Measurements from ENCODE around the gene B3GALT4. TPM values are rescaled to one million over a fixed set of nuclear protein-coding genes. Genes with fewer than 3 reads are reported as not detected.

B3GALT4 gene
- total RNA-seq, 1 experiment from 2014 or later = 4.0 TPM

DNA sequence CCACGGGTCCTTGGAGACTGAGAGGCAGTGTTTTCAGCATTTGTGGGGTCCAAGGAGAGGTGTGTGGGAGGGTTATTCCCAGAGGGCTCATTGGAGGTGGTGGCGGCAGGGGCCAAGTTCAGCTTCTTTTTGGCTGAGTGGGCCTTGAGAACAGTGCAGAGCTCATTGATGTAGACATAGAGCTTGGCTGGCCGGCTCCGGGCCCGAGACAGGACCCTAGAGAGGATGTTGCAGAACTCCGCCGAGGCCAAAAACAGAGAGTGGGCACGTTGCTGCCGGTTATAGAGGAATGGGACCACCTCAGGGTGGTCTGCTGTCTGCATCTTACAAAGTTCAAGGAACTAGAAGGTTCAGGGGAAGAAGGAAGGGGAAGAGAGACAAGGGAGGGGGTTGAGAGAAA lies 44.3 kb downstream of the B3GALT4 start:
- Histone ChIP-seq H3K27ac (ENCODE audit: low read depth, low read length, poor library complexity, severe bottlenecking) (peak overlapping the region; percentile 83), H3K9me3 (ENCODE audit: low read depth, low read length, poor library complexity, severe bottlenecking) (no peaks in the 10 kb centered on the region), H3K27me3 (replicated peaks; ENCODE audit: insufficient read depth, low read depth, low read length, poor library complexity) (no peaks in the 10 kb centered on the region), H3K36me3 (ENCODE audit: insufficient read depth, low read length, poor library complexity, severe bottlenecking) (peaks cover 35% of the 10 kb centered on the region), H3K4me3 (ENCODE audit: low read depth, low read length, poor library complexity, severe bottlenecking) (peak overlapping the region; percentile 78), H3K4me1 (ENCODE audit: insufficient read depth, low read length, poor library complexity, severe bottlenecking) (peaks cover 34% of the 10 kb centered on the region)
- BruUV-seq (replicated peaks) = no TSS peak
- DNase-seq (ENCODE audit: low spot score) = no peak
- ChIA-PET CTCF (no interaction called here), POLR2A (ENCODE audit: low non-redundant PET) (no interaction called here)
- intact Hi-C loops (cut with micrococcal nuclease; ENCODE audit: unreplicated experiment) = no loop called here
- TF ChIP-seq EZH2 (IDR thresholded peaks at IDR 0.05; ENCODE audit: borderline replicate concordance, low read depth, low read length, poor library complexity, severe bottlenecking) = no peak
- TF ChIP-seq, protein P1, sequence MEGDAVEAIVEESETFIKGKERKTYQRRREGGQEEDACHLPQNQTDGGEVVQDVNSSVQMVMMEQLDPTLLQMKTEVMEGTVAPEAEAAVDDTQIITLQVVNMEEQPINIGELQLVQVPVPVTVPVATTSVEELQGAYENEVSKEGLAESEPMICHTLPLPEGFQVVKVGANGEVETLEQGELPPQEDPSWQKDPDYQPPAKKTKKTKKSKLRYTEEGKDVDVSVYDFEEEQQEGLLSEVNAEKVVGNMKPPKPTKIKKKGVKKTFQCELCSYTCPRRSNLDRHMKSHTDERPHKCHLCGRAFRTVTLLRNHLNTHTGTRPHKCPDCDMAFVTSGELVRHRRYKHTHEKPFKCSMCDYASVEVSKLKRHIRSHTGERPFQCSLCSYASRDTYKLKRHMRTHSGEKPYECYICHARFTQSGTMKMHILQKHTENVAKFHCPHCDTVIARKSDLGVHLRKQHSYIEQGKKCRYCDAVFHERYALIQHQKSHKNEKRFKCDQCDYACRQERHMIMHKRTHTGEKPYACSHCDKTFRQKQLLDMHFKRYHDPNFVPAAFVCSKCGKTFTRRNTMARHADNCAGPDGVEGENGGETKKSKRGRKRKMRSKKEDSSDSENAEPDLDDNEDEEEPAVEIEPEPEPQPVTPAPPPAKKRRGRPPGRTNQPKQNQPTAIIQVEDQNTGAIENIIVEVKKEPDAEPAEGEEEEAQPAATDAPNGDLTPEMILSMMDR (conservative IDR thresholded peaks at IDR 0.05; ENCODE audit: low read depth, low read length) = no peak

DNA sequence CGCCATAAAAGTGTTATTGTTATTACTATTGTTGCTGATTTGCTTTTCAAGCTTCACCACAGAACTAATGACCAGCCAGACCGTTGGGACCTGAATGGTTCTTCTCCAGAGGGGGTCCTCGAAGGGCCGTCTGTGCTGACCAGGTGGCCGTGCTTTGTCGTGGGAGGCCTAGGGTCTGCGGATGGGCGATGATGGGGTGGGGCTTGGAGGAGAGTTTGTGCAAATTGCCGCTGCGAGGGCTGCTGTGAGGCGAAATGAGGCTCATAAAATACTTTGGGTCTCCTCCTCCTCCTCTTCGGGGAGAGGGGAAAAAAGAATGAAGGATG lies 46.7 kb downstream of the B3GALT4 start:
- ChIA-PET POLR2A (ENCODE audit: low non-redundant PET) (no interaction called here), CTCF (no interaction called here)
- Histone ChIP-seq H3K9me3 (ENCODE audit: low read depth, low read length, poor library complexity, severe bottlenecking) (no peaks in the 10 kb centered on the region), H3K27me3 (replicated peaks; ENCODE audit: insufficient read depth, low read depth, low read length, poor library complexity) (no peaks in the 10 kb centered on the region), H3K4me3 (ENCODE audit: low read depth, low read length, poor library complexity, severe bottlenecking) (peak overlapping the region; percentile 78), H3K27ac (ENCODE audit: low read depth, low read length, poor library complexity, severe bottlenecking) (peak overlapping the region; percentile 83), H3K4me1 (ENCODE audit: insufficient read depth, low read length, poor library complexity, severe bottlenecking) (peaks cover 28% of the 10 kb centered on the region), H3K36me3 (ENCODE audit: insufficient read depth, low read length, poor library complexity, severe bottlenecking) (peaks cover 31% of the 10 kb centered on the region)
- DNase-seq (ENCODE audit: low spot score) = no peak
- intact Hi-C loops (cut with micrococcal nuclease; ENCODE audit: unreplicated experiment) = no loop called here
- TF ChIP-seq, protein P1 (conservative IDR thresholded peaks at IDR 0.05; ENCODE audit: low read depth, low read length) = no peak
- no peak for TF ChIP-seq EZH2 (IDR thresholded peaks at IDR 0.05; ENCODE audit: borderline replicate concordance, low read depth, low read length, poor library complexity, severe bottlenecking)
- BruUV-seq (replicated peaks) = no TSS peak

DNA sequence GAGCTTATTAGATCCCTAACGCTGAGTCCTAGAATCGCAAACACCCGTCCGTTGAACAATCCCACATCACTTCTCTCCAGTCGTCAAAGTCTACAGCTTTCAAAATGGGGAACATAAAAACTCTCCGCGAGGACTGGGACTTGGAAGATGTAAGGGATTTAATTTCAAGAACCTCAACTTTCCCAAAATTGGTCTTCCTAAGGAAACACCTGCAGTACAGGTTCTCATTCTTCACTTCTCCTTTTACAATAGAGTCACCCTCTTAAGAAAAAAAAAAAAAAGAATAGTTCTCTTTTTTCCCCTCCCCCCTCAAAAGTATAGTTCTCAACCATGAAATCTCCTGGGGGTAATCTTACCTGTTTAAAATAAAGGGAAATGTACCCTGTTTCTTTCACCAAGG lies 47.2 kb downstream of the B3GALT4 start:
- ChIA-PET CTCF (no interaction called here), POLR2A (ENCODE audit: low non-redundant PET) (no interaction called here)

More for the DNA sequence above, 47.2 kb downstream of the B3GALT4 start:
- Histone ChIP-seq H3K4me3 (ENCODE audit: low read depth, low read length, poor library complexity, severe bottlenecking) (peak overlapping the region; percentile 78), H3K4me1 (ENCODE audit: insufficient read depth, low read length, poor library complexity, severe bottlenecking) (peaks cover 24% of the 10 kb centered on the region), H3K27me3 (replicated peaks; ENCODE audit: insufficient read depth, low read depth, low read length, poor library complexity) (no peaks in the 10 kb centered on the region), H3K27ac (ENCODE audit: low read depth, low read length, poor library complexity, severe bottlenecking) (peak overlapping the region; percentile 83), H3K9me3 (ENCODE audit: low read depth, low read length, poor library complexity, severe bottlenecking) (no peaks in the 10 kb centered on the region), H3K36me3 (ENCODE audit: insufficient read depth, low read length, poor library complexity, severe bottlenecking) (peaks cover 26% of the 10 kb centered on the region)
- no TSS peak for BruUV-seq (replicated peaks)
- TF ChIP-seq EZH2 (IDR thresholded peaks at IDR 0.05; ENCODE audit: borderline replicate concordance, low read depth, low read length, poor library complexity, severe bottlenecking) = no peak
- TF ChIP-seq, protein P1 (conservative IDR thresholded peaks at IDR 0.05; ENCODE audit: low read depth, low read length) = no peak
- DNase-seq (ENCODE audit: low spot score) = no peak
- intact Hi-C loops (cut with micrococcal nuclease; ENCODE audit: unreplicated experiment) = no loop called here

Small RNAs within 50 kb of the gene (microRNA-seq; reads per million reads assigned to microRNA genes)
- gene MIR6834 = not detected
- gene MIR6873 = not detected

Other genes with a start within 250 kb of the B3GALT4 start
- 0.35 and 0.43 TPM in 2 replicates for gene HLA-DPA1, start 203.5 kb upstream of the B3GALT4 start, total RNA-seq (2021)
- 2.3 and 2.7 TPM in 2 replicates for gene HLA-DPB1, start 201.1 kb upstream of the B3GALT4 start, total RNA-seq (2021)
- gene COL11A2, start 84.7 kb upstream of the B3GALT4 start, total RNA-seq (2021) = 1.6 and 1.9 TPM in 2 replicates
- 42.7 and 43.6 TPM in 2 replicates for gene RXRB, start 76.5 kb upstream of the B3GALT4 start, total RNA-seq (2021)
- 119 and 124 TPM in 2 replicates for gene SLC39A7, start 76.3 kb upstream of the B3GALT4 start, total RNA-seq (2021)
- gene HSD17B8, start 72.5 kb upstream of the B3GALT4 start, total RNA-seq (2021) = 5.9 and 11.0 TPM in 2 replicates
- gene RING1, start 68.6 kb upstream of the B3GALT4 start, total RNA-seq (2021) = 43.3 and 47.5 TPM in 2 replicates
- gene VPS52, start 5.2 kb upstream of the B3GALT4 start, total RNA-seq (2021) = 58.2 and 60.8 TPM in 2 replicates
- 1,781 and 1,852 TPM in 2 replicates for gene RPS18, start 5.0 kb upstream of the B3GALT4 start, total RNA-seq (2021)
- gene WDR46, start 12.1 kb downstream of the B3GALT4 start, total RNA-seq (2021) = 85.1 and 97.9 TPM in 2 replicates
- 70.0 and 83.4 TPM in 2 replicates for gene PFDN6, start 12.5 kb downstream of the B3GALT4 start, total RNA-seq (2021)
- 48.8 and 50.4 TPM in 2 replicates for gene RGL2, start 21.8 kb downstream of the B3GALT4 start, total RNA-seq (2021)
- gene TAPBP, start 37.0 kb downstream of the B3GALT4 start, total RNA-seq (2021) = 83.2 and 87.8 TPM in 2 replicates
- 11.3 and 13.2 TPM in 2 replicates for gene ZBTB22, start 40.6 kb downstream of the B3GALT4 start, total RNA-seq (2021)
- gene DAXX, start 45.8 kb downstream of the B3GALT4 start, total RNA-seq (2021) = 87.1 and 90.1 TPM in 2 replicates
- 123 and 133 TPM in 2 replicates for gene KIFC1, start 114.7 kb downstream of the B3GALT4 start, total RNA-seq (2021)
- 53.5 and 56.1 TPM in 2 replicates for gene PHF1, start 133.9 kb downstream of the B3GALT4 start, total RNA-seq (2021)
- 221 and 223 TPM in 2 replicates for gene CUTA, start 141.0 kb downstream of the B3GALT4 start, total RNA-seq (2021)
- 77.6 and 78.5 TPM in 2 replicates for gene SYNGAP1, start 142.9 kb downstream of the B3GALT4 start, total RNA-seq (2021)
- gene ZBTB9, start 177.5 kb downstream of the B3GALT4 start, total RNA-seq (2021) = 14.6 and 16.9 TPM in 2 replicates